ENCODE results near the gene ENDOG.

The ENDOG gene

DNA sequence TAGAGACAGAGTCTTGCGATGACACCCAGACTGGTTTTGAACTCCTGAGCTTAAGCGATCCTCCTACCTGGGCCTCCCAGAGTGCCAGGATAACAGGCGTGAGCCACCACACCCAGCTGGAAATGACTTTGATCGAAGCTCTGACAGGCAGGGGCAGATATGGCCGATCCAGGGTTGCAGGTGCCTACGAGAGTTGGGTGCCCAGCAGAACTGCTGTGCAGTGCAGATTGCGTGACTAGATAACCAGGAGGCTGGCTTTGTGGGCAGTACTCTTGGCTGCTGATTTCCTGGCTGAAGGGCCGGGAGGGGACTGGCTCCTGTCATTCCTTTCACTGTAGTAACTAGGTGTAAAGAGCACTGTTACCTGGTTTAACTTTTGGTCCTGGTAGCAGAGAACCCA lies 19.4 kb upstream of the ENDOG start:
- in situ Hi-C loops (cut with MboI; ENCODE audit: low sequenced_read_pairs), result no loop called here

GRCh38 chr9:128800061-128800460 lies 18.2 kb upstream of the ENDOG start:
- in situ Hi-C loops (cut with MboI; ENCODE audit: low sequenced_read_pairs), result no loop called here

- in situ Hi-C loops (cut with MboI; ENCODE audit: low sequenced_read_pairs), result no loop called here
Observed at GRCh38 chr9:128802482-128802881, 15.8 kb upstream of the ENDOG start.

DNA sequence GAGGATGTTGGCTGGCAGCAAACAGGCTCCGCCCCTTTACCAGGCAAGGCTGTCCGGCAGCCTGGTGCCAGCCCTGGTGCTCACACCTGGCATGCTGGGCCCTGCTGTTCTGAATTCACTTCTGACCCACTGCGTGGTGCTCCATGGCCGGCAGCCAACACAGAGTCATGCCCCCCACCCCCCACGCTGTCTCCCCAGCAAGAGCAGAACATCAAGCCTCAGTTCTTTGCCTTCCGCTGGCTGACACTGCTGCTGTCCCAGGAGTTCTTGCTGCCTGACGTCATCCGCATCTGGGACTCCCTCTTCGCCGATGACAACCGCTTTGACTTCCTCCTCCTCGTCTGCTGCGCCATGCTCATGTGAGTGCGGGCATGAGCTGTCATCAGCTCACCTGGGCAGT lies 12.6 kb upstream of the ENDOG start:
- in situ Hi-C loops (cut with MboI; ENCODE audit: low sequenced_read_pairs), result no loop called here

GRCh38 chr9:128807827-128808226 lies 10.5 kb upstream of the ENDOG start:
- in situ Hi-C loops (cut with MboI; ENCODE audit: low sequenced_read_pairs), result no loop called here

- in situ Hi-C loops (cut with MboI; ENCODE audit: low sequenced_read_pairs), result no loop called here
Observed at GRCh38 chr9:128808543-128808942, 9.8 kb upstream of the ENDOG start.

GRCh38 chr9:128809036-128809599 lies 9.2 kb upstream of the ENDOG start:
- in situ Hi-C loops (cut with MboI; ENCODE audit: low sequenced_read_pairs), result no loop called here

GRCh38 chr9:128809831-128810230 lies 8.5 kb upstream of the ENDOG start:
- in situ Hi-C loops (cut with MboI; ENCODE audit: low sequenced_read_pairs), result no loop called here

DNA sequence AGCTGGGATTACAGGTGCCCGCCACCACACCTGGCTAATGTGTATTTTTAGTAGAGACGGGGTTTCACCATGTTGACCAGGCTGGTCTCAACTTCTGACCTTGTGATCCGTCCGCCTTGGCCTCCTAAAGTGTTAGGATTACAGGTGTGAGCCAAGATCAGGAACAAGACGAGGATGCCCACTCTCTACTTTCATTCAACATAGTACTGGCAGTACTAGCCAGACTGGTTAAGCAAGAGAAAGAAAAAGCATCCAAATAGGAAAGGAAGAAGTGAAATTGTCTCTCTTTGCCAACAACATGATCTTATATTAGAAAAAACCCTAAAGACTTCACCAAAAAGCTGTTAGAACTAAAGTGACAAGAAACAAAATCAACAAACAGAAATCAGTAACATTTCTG lies 7.4 kb upstream of the ENDOG start:
- in situ Hi-C loops (cut with MboI; ENCODE audit: low sequenced_read_pairs), result no loop called here

GRCh38 chr9:128818839-128819715 lies 777 bp downstream of the ENDOG start:
- in situ Hi-C loops (cut with MboI; ENCODE audit: low sequenced_read_pairs), result no loop called here

DNA sequence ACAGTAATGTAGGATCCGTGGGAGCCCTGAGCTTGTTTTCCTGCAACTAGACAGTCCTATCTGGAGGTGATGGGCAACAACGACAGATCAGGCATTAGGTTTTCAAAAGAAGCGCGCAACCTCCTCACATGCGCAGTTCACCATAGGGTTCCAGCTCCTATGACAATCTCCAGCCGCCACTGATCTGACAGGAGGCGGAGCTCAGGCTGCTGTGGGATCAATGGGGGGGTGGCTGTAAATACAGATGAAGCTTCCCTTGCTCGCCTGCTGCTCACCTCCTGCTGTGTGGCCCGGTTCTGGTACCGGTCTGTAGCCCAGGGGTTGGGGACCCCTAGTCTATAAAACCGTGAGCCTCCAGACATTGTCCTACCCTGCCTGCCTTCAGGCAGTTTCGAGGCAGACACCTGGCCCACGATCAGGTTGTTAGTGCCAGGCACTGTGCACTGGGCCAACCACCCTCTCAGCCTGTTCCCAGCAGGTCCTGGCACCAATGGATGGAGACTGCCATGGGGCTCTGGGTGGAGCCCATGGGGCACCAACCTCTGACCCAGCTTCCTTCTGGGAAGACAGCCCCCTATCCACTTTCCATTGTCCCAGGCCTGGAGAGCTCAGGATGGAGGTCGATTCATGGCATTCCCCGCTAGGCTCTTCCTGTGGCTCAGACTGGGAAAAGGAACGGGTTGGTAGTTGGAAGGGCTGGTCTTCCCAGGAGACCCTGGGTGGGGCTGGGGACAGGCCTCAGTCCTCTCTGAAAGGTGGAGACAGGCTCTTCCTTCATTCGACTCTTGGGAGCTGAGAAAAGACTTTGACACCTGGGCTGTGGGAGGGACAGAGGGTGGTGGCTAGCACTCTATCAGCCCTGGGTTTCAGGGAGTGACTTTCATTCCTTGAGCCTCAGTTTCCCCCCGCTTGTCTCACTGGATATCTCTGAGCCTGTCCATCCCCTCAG lies 1.7 kb downstream of the ENDOG start:
- in situ Hi-C loops (cut with MboI; ENCODE audit: low sequenced_read_pairs), result no loop called here

DNA sequence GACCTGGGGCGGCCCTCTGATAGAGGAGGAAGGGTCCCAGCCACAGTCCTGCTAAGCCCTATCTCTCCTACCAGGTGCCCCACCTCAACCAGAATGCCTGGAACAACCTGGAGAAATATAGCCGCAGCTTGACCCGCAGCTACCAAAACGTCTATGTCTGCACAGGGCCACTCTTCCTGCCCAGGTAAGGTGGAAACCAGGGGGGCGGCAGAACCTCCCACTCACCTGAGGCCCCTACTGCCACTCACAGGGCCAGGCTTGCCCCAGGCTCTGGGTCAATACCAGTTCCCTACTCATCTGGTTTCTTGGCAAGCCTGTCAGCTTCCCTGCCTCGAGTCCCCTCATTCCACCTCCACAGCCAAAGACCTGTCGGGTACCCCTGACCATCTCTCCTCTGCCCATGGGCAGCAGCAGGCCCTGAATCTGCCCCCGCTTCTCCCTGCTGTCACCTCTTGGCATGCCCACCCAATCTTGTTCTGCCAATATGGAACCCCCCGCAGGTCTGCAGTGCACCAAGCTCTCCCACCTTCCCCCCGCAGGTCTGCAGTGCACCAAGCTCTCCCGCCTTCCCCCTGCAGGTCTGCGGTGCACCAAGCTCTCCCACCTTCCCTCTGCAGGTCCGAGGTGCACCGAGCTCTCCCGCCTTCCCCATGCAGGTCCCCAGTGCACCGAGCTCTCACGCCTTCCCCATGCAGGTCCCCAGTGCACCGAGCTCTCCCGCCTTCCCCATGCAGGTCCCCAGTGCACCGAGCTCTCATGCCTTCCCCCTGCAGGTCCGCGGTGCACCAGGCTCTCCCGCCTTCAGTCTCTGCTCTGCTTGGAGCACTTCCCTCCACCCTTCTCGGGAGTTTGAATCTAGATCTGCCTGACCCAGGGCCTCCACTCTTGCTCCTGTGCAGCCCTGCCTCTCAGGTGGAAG lies 2.6 kb downstream of the ENDOG start:
- in situ Hi-C loops (cut with MboI; ENCODE audit: low sequenced_read_pairs), result no loop called here

DNA sequence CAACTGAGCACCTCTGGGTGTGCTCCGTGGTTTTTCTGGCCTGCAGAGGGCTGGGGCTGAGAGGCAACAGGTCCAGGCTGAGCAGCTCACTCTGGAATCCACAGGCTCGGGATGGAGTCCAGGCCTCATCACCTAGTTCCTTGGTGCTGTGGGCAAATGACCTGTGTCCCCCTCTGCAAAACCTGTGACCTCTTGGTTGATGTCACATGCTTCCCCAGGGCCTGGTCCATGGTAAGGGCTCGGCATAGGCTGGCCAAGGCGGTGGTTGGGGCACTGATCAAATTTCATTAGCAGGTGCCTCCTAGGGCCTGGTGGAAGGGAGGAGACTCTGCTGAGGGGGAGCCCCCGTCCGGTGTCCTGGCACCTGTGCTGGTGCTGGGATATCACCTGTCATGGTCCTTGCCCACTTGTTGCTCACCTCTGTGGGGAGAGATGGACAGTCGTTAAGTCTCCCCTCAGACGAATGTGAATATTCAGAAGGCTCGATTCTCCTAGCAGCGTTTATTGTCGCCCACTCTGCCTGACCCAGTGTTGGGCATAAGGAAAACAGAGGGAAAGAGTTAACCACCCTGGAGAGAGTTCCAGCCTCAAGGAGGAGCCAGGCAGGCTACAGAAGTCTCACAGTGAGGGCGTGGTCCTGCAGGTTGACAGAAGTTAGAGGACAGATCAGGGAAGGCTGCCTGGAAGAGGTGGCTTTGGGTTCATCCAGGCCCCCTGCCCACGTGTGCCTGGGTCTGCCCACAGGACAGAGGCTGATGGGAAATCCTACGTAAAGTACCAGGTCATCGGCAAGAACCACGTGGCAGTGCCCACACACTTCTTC lies 3.5 kb downstream of the ENDOG start:
- in situ Hi-C loops (cut with MboI; ENCODE audit: low sequenced_read_pairs), result no loop called here

- in situ Hi-C loops (cut with MboI; ENCODE audit: low sequenced_read_pairs), result no loop called here
Observed at GRCh38 chr9:128822407-128823042, 4.2 kb downstream of the ENDOG start.

DNA sequence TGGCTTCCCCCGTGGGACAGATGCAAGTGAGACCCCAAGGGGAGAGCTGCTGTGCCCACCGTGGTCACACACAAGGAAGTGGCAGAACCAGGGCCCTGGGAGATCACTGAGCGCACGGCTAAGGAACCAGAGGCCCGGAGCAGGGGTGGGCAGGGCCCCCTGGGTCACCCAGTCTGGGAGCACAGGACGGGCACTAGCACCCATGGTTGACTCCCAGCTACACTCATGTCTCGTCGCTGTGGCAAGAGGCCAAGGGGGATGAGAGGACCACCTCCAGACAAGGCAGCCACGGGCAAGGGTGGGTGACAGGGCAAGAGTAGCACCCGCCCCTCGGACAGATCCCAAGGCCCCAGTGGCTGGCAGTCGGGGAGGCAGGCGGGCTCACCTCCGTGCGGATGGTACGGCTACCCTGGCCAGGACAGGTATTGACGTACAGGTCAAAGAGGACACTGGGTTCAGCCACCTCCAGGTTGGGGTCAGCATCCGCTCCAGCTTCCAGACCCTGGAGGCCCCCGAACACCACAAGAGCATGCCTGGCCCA lies 5.1 kb downstream of the ENDOG start:
- in situ Hi-C loops (cut with MboI; ENCODE audit: low sequenced_read_pairs), result no loop called here

- in situ Hi-C loops (cut with MboI; ENCODE audit: low sequenced_read_pairs), result no loop called here
Observed at GRCh38 chr9:128823903-128824406, 5.7 kb downstream of the ENDOG start.

DNA sequence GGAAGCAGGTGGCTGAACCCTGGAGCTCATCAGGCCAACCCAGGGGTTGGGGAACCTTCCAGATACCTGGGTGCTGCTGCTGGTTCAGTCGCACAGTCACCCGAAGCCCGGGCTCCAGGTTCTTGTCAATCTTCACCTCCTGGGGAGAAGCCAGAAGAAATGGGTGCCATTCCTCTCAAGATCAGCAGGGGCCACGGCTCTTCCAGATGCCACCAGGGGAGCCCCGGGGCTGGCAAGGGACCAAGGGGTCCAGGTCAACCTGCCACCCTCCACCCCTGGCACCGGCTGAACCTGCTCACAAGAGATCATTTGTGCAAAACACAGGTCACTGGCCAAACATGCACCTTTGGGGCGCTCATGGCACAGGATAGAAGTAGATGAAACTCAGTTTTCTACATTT lies 6.6 kb downstream of the ENDOG start:
- in situ Hi-C loops (cut with MboI; ENCODE audit: low sequenced_read_pairs), result no loop called here

DNA sequence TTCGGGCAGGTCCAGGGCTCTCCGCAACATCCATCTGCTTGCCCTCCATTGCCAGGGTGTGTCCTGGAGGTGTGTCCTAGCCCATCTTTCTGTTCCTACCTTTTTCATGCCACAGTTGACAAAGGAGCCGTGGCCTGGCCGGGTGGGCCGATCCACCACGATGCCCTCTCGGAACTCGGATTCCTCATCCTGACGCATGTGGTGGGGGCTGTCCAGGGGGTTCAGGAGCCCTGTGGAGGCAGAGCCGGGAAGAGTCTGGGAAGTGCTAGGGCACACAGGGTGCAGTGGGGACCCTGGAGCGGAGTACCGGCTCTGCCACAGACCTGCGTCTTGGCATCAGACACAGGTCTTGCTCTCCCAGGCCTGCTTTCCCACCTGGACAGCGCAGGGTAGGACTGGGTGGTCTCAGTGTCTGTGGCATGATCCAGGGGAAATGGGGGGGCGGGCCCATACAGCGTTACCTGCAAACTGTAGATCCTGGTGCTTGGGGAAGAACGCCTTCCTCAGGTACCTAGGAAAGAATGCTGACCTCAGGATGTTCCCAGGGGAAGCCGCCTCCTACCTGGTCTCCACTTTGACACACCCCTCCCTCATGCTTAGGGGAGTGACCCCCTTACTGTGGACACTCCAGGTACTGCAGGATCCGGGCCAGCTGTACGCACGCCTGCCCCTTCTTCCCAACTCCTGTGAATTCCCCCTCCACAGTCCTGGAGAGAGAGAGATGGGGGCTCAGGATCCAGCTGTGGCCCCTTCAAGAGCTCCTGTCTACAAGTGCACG lies 7.8 kb downstream of the ENDOG start:
- in situ Hi-C loops (cut with MboI; ENCODE audit: low sequenced_read_pairs), result no loop called here
